IMR-90 (cell line): Measurements from ENCODE around the gene SLC4A3. TPM values are rescaled to one million over a fixed set of nuclear protein-coding genes. Genes with fewer than 3 reads are reported as not detected.

ENCODE experiments used
- ATAC-seq: fragments of 200-7000 bp; cut with Tn5 transposase; 2 replicates; pipeline ENCODE4 v1.9.1; 2020; ENCODE audit warnings: low read depth, mild to moderate bottlenecking, moderate library complexity
- BruUV-seq: library from RNA; stranded (reverse); fragments of 400-500 nt; replicated peaks from 2 replicates; lab custom pipeline; 2021; lab: Mats Ljungman, UMichigan
- CTCF ChIA-PET: fragments of 300-600 bp; formaldehyde crosslinking; extraction: SDS; loops from one replicate; lab custom pipeline; 2021; ENCODE audit warnings: antibody characterized with exemption; lab: Yijun Ruan, JAX
- POLR2A ChIA-PET: fragments of 300-600 bp; sonication (Branson Sonifier 250); formaldehyde crosslinking; loops from one replicate; lab custom pipeline; 2022; ENCODE audit warnings: antibody characterized with exemption; ENCODE audit not compliant: unreplicated experiment; lab: Charles Lee
- DNase-seq: peaks from one replicate; pipeline ENCODE4 v3.0.0; 2013
- H2AFZ ChIP-seq: replicated peaks from 2 replicates; pipeline ENCODE3; 2013; ENCODE audit warnings: low read length, mild to moderate bottlenecking; ENCODE audit not compliant: poor library complexity
- H2AK5ac ChIP-seq: 2 replicates; pipeline ENCODE4 v1.6.1; 2013; ENCODE audit warnings: low read depth, low read length, inconsistent platforms
- H2AK9ac ChIP-seq: replicated peaks from 2 replicates; pipeline ENCODE3; 2013; ENCODE audit warnings: mild to moderate bottlenecking, low read depth, low read length, moderate library complexity; ENCODE audit not compliant: poor library complexity
- H2BK120ac ChIP-seq: 2 replicates; pipeline ENCODE4 v1.6.1; 2013; ENCODE audit warnings: low read depth, low read length, inconsistent platforms
- H2BK15ac ChIP-seq: 3 replicates; pipeline ENCODE4 v1.6.1; 2013; ENCODE audit warnings: low read depth, low read length, inconsistent platforms
- H2BK20ac ChIP-seq: 2 replicates; pipeline ENCODE4 v1.6.1; 2013; ENCODE audit warnings: low read depth, mild to moderate bottlenecking, inconsistent platforms, low read length, moderate library complexity
- H2BK5ac ChIP-seq: 2 replicates; pipeline ENCODE4 v1.6.1; 2013; ENCODE audit warnings: mild to moderate bottlenecking, low read depth, low read length, inconsistent platforms; ENCODE audit not compliant: poor library complexity, severe bottlenecking
- H3K14ac ChIP-seq: replicated peaks from 2 replicates; pipeline ENCODE4 v1.6.1; 2013; ENCODE audit warnings: low read depth, low read length, inconsistent platforms
- H3K18ac ChIP-seq: 2 replicates; pipeline ENCODE4 v1.6.1; 2013; ENCODE audit warnings: low read depth, low read length, control low read depth
- H3K23ac ChIP-seq: 2 replicates; pipeline ENCODE4 v1.6.1; 2013; ENCODE audit warnings: low read depth, low read length, inconsistent platforms
- H3K27ac ChIP-seq: 2 replicates; pipeline ENCODE4 v1.5.1; 2013; ENCODE audit warnings: mild to moderate bottlenecking, control low read depth, low read length; ENCODE audit not compliant: insufficient read depth
- H3K27me3 ChIP-seq: 2 replicates; pipeline ENCODE4 v1.6.1; 2013; ENCODE audit warnings: low read length; ENCODE audit not compliant: control insufficient read depth, insufficient read depth
- H3K36me3 ChIP-seq: 2 replicates; pipeline ENCODE4 v1.6.1; 2013; ENCODE audit warnings: low read length, mixed read lengths; ENCODE audit not compliant: control insufficient read depth, insufficient read depth
- H3K4ac ChIP-seq: 2 replicates; pipeline ENCODE4 v1.6.1; 2013; ENCODE audit warnings: low read depth, low read length, inconsistent platforms
- H3K4me1 ChIP-seq: 2 replicates; pipeline ENCODE4 v1.6.1; 2013; ENCODE audit warnings: low read length, mixed read lengths; ENCODE audit not compliant: control insufficient read depth, insufficient read depth
- H3K4me2 ChIP-seq: 2 replicates; pipeline ENCODE4 v1.6.1; 2013; ENCODE audit warnings: low read depth, mild to moderate bottlenecking, control low read depth, low read length, moderate library complexity
- H3K4me3 ChIP-seq: 2 replicates; pipeline ENCODE4 v1.5.1; 2013; ENCODE audit warnings: low read depth, mild to moderate bottlenecking, control low read depth, low read length, moderate library complexity; ENCODE audit not compliant: insufficient read depth
- H3K56ac ChIP-seq: 2 replicates; pipeline ENCODE4 v1.6.1; 2013; ENCODE audit warnings: low read length, inconsistent platforms; ENCODE audit not compliant: insufficient read depth; ENCODE audit errors: extremely low read depth
- H3K79me1 ChIP-seq, 2 experiments: 2 replicates each; pipeline ENCODE4 v1.6.1; 2013; ENCODE audit warnings: low read length in 2 of 2, inconsistent platforms in 1 of 2, low read depth in 1 of 2
- H3K9ac ChIP-seq: 2 replicates; pipeline ENCODE4 v1.6.1; 2013; ENCODE audit warnings: low read depth, low read length, control low read depth
- H3K9me1 ChIP-seq: 2 replicates; pipeline ENCODE4 v1.6.1; 2013; ENCODE audit warnings: low read length, inconsistent platforms; ENCODE audit not compliant: insufficient read depth
- H3K9me3 ChIP-seq: 2 replicates; pipeline ENCODE4 v1.6.1; 2013; ENCODE audit warnings: low read length; ENCODE audit not compliant: control insufficient read depth, insufficient read depth
- H4K20me1 ChIP-seq: 2 replicates; pipeline ENCODE4 v1.6.1; 2013; ENCODE audit warnings: low read length, inconsistent platforms; ENCODE audit not compliant: insufficient read depth
- H4K5ac ChIP-seq: 2 replicates; pipeline ENCODE4 v1.6.1; 2013; ENCODE audit warnings: mild to moderate bottlenecking, low read depth, low read length, control low read depth
- H4K8ac ChIP-seq, 2 experiments: 2 replicates each; pipeline ENCODE4 v1.6.1; 2013; ENCODE audit warnings: low read depth in 2 of 2, low read length in 2 of 2, control low read depth in 1 of 2, inconsistent platforms in 1 of 2
- H4K91ac ChIP-seq: 2 replicates; pipeline ENCODE4 v1.6.1; 2013; ENCODE audit warnings: low read depth, low read length, inconsistent platforms; ENCODE audit not compliant: insufficient read depth
- BHLHE40 ChIP-seq: fragments of 150-350 bp; IDR thresholded peaks from 2 replicates; pipeline ENCODE4 v1.6.1; 2016; ENCODE audit warnings: mild to moderate bottlenecking, low read depth, low read length
- CEBPB ChIP-seq: IDR thresholded peaks from 2 replicates; pipeline ENCODE4 v1.6.1; 2012; ENCODE audit warnings: low read depth, low read length, improper control_type of control experiment
- CHD1 ChIP-seq: IDR thresholded peaks from 2 replicates; pipeline ENCODE4 v1.6.1; 2012; ENCODE audit warnings: low read depth, low read length, improper control_type of control experiment
- MAFK ChIP-seq: IDR thresholded peaks from 2 replicates; pipeline ENCODE4 v1.6.1; 2012; ENCODE audit warnings: low read depth, low read length, improper control_type of control experiment
- MAZ ChIP-seq: IDR thresholded peaks from 2 replicates; pipeline ENCODE4 v1.6.1; 2012; ENCODE audit warnings: low read depth, mild to moderate bottlenecking, low read length, improper control_type of control experiment, moderate library complexity, borderline replicate concordance
- MXI1 ChIP-seq: IDR thresholded peaks from 2 replicates; pipeline ENCODE4 v1.6.1; 2012; ENCODE audit warnings: low read depth, mild to moderate bottlenecking, low read length, moderate library complexity, borderline replicate concordance
- NFE2L2 ChIP-seq: fragments of 150-350 bp; IDR thresholded peaks from 2 replicates; pipeline ENCODE4 v1.6.1; 2016; ENCODE audit warnings: low read depth, mild to moderate bottlenecking, low read length
- POLR2A ChIP-seq: IDR thresholded peaks from 2 replicates; pipeline ENCODE4 v1.6.1; 2012; ENCODE audit warnings: mild to moderate bottlenecking, low read depth, low read length
- RAD21 ChIP-seq: IDR thresholded peaks from 2 replicates; pipeline ENCODE4 v1.6.1; 2012; ENCODE audit warnings: low read length, improper control_type of control experiment
- RCOR1 ChIP-seq: IDR thresholded peaks from 2 replicates; pipeline ENCODE4 v1.6.1; 2012; ENCODE audit warnings: mild to moderate bottlenecking, low read length, improper control_type of control experiment; ENCODE audit not compliant: insufficient replicate concordance
- RFX5 ChIP-seq: IDR thresholded peaks from 2 replicates; pipeline ENCODE4 v1.8.0; 2012; ENCODE audit warnings: low read depth, mild to moderate bottlenecking, low read length, moderate library complexity
- SMC3 ChIP-seq: fragments of 150-350 bp; IDR thresholded peaks from 2 replicates; pipeline ENCODE4 v1.6.1; 2016; ENCODE audit warnings: low read depth, mild to moderate bottlenecking, antibody characterized with exemption, low read length, moderate library complexity
- WGBS, 2 experiments: methylation state at CpG; one replicate each; pipeline versions ENCODE4 v1.1.5 to v1.1.7; 2013; ENCODE audit warnings: missing lambda C conversion rate in 2 of 2; ENCODE audit not compliant: insufficient read length in 1 of 2; ENCODE audit errors: extremely low coverage in 2 of 2; 5-methylcytosine and 5-hydroxymethylcytosine counted together
- dilution Hi-C: fragments of 300-500 bp; cut with HindIII; formaldehyde crosslinking; loops from one replicate; pipeline ENCODE4 v1.14.3; 2018; ENCODE audit warnings: low sequenced_read_pairs; ENCODE audit not compliant: unreplicated experiment
- in situ Hi-C: fragments of 300-500 bp; cut with MboI; formaldehyde crosslinking; loops from 3 replicates; pipeline ENCODE4 v1.14.3; 2019; ENCODE audit warnings: low sequenced_read_pairs, inconsistent platforms, mixed read lengths
- intact Hi-C: fragments of 100-400 bp; cut with micrococcal nuclease; formaldehyde crosslinking; loops from 2 replicates; pipeline ENCODE4 v1.10.0; 2022
- polyA plus RNA-seq, 3 experiments: library from polyadenylated mRNA; depleted of rRNA; stranded (reverse); fragments of >200 nt; gene quantifications; 2 replicates each; pipeline ENCODE4 v1.2.3, GENCODE V29; 2012; ENCODE audit warnings: low replicate concordance in 1 of 3
- total RNA-seq: library from RNA; depleted of rRNA; stranded (reverse); fragments of >200 nt; gene quantifications from 2 replicates; pipeline ENCODE4 v1.2.3, GENCODE V29; 2012
- TF ChIP-seq, protein P1 (sequence below): conservative IDR thresholded peaks from 2 replicates; pipeline ENCODE4 v1.5.1; 2012; ENCODE audit warnings: mild to moderate bottlenecking, low read depth, low read length, improper control_type of control experiment
- TF ChIP-seq, protein P2 (sequence below): fragments of 150-350 bp; IDR thresholded peaks from 2 replicates; pipeline ENCODE4 v1.6.1; 2017; ENCODE audit warnings: mild to moderate bottlenecking, antibody characterized with exemption, low read length, low read depth

The SLC4A3 gene
- total and polyA plus RNA-seq, 2 of the 4 experiments (the other 2 are of a cell fraction): 0.90 to 6.1 TPM

DNA sequence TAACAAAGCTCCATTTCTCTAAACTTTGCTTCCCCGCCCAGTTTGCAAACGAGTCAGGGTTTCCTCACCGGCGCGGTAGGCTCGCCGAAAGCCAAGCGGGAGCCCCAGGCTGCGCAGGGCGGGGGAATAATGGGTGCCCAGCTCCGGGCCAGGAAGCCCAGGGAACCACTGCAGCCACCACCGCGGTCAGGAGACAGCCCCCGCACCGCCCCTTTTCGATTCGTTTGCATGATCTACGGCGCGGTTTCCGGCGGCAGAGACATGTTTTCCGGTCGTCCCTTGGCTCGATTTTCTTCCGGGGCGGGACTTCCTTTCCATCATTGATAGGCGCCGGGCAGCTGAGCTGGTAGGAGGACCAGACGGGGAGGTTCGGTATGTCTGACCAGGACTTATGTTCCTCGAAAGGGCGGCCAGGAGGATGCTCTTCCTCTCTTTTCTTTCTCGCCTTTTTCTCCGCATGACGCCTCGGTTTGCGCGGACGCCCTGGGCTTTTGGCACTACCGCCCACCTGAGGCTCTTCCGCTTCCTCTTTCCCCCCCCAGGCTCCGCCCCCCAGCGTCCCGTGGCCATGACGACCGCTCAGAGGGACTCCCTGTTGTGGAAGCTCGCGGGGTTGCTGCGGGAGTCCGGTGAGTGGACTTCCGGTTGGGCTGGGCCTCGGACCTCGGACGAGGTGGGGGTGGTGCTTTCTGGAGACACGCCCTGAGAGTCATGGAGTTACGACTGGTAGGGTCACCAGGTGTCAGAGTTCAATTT lies 29.7 kb upstream of the SLC4A3 start, which contains the start of gene STK11IP:
Gene STK11IP (plus strand): TSS at position 306 of the 756 bp plus-strand sequence. CDS start 263 bp downstream, at position 569.
- CTCF ChIA-PET: interaction anchor here (2.1 kb wide), 1 partner anchor 37 kb away, joined by 7 read pairs; no protein-coding TSS in a partner anchor
- H3K4me1 ChIP-seq: peaks cover 2% of the 10 kb centered on the region
- H2BK5ac ChIP-seq: peak within 1 kb of the TSS; percentile 86
- H3K36me3 ChIP-seq: peaks cover 14% of the 10 kb centered on the region
- H4K20me1 ChIP-seq: no peaks in the 10 kb centered on the region
- ATAC-seq (peak; percentile 97), DNase-seq (peak; percentile 96)
- H2BK15ac ChIP-seq: peak within 1 kb of the TSS; percentile 92
- peak within 1 kb of the TSS; percentile 89 for H3K9ac ChIP-seq
- peak within 1 kb of the TSS; percentile 91 for H2AFZ ChIP-seq
- no TSS peak for BruUV-seq
- peak within 1 kb of the TSS; percentile 93 for H3K4me2 ChIP-seq
- no peaks in the 10 kb centered on the region for H3K9me3 ChIP-seq
- peaks cover 9 to 14% of the 10 kb centered on the region in 2 experiments for H3K79me1 ChIP-seq
- intact Hi-C loops: loop anchor here (2.0 to 5.0 kb wide), 3 partner anchors 21 to 90 kb away; partner anchors contain the start of gene CHPF
- H2BK20ac ChIP-seq: peak within 1 kb of the TSS; percentile 89
- dilution Hi-C loops: no loop called here
- H4K8ac ChIP-seq: peak within 1 kb of the TSS; percentile 99 to 100
- H3K18ac ChIP-seq: peak within 1 kb of the TSS; percentile 84
- H3K14ac ChIP-seq: peak within 1 kb of the TSS; percentile 96
- H3K9me1 ChIP-seq: peaks cover 6% of the 10 kb centered on the region; the same call in 1 of the 2 replicates
- H4K5ac ChIP-seq: peak within 1 kb of the TSS; percentile 96
- H3K23ac ChIP-seq: peak within 1 kb of the TSS; percentile 98
- WGBS, 2 experiments: 0% methylated on average over 17 of the region's 57 CpGs; no CpG with 5 or more reads in 1 of the 2 experiments
- H4K91ac ChIP-seq: peak within 1 kb of the TSS; percentile 98
- H3K4ac ChIP-seq: peak within 1 kb of the TSS; percentile 98
- in situ Hi-C loops: no loop called here
- peak within 1 kb of the TSS; percentile 88 for H3K27ac ChIP-seq
- peak within 1 kb of the TSS; percentile 63 for H3K4me3 ChIP-seq
- H3K27me3 ChIP-seq: no peaks in the 10 kb centered on the region; the same call in 1 of the 2 replicates
- POLR2A ChIA-PET: interaction anchor here (0.6 to 0.7 kb wide), 2 partner anchors 21 to 147 kb away, joined by 4 read pairs; no protein-coding TSS in a partner anchor
- H2AK5ac ChIP-seq: peak within 1 kb of the TSS; percentile 81
- H3K56ac ChIP-seq: peak within 1 kb of the TSS; percentile 88
- peak within 1 kb of the TSS; percentile 97 for H2AK9ac ChIP-seq
- peak within 1 kb of the TSS; percentile 96 for H2BK120ac ChIP-seq
- TF ChIP-seq MXI1: peak; percentile 59
- TF ChIP-seq NFE2L2: no peak
- TF ChIP-seq MAZ: peak; percentile 72; the same call in 1 of the 2 replicates
- no peak; the same call in 1 of the 2 replicates for TF ChIP-seq CHD1
- TF ChIP-seq BHLHE40: no peak; the same call in 1 of the 2 replicates
- peak; percentile 82 for TF ChIP-seq POLR2A
- no peak for TF ChIP-seq MAFK
- TF ChIP-seq RAD21: no peak
- TF ChIP-seq SMC3: no peak
- TF ChIP-seq RCOR1: no peak
- TF ChIP-seq, protein P1, sequence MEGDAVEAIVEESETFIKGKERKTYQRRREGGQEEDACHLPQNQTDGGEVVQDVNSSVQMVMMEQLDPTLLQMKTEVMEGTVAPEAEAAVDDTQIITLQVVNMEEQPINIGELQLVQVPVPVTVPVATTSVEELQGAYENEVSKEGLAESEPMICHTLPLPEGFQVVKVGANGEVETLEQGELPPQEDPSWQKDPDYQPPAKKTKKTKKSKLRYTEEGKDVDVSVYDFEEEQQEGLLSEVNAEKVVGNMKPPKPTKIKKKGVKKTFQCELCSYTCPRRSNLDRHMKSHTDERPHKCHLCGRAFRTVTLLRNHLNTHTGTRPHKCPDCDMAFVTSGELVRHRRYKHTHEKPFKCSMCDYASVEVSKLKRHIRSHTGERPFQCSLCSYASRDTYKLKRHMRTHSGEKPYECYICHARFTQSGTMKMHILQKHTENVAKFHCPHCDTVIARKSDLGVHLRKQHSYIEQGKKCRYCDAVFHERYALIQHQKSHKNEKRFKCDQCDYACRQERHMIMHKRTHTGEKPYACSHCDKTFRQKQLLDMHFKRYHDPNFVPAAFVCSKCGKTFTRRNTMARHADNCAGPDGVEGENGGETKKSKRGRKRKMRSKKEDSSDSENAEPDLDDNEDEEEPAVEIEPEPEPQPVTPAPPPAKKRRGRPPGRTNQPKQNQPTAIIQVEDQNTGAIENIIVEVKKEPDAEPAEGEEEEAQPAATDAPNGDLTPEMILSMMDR: no peak
- TF ChIP-seq RFX5: no peak
- 0 out of 2 replicates have a peak, but pooled peaks have one; percentile 5 for TF ChIP-seq CEBPB
- TF ChIP-seq, protein P2, sequence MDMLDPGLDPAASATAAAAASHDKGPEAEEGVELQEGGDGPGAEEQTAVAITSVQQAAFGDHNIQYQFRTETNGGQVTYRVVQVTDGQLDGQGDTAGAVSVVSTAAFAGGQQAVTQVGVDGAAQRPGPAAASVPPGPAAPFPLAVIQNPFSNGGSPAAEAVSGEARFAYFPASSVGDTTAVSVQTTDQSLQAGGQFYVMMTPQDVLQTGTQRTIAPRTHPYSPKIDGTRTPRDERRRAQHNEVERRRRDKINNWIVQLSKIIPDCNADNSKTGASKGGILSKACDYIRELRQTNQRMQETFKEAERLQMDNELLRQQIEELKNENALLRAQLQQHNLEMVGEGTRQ: peak; percentile 42; the same call in 1 of the 2 replicates
